ENCODE data around the gene ZCCHC9. TPM values are rescaled to one million over a fixed set of nuclear protein-coding genes. Genes with fewer than 3 reads are reported as not detected.
"Not testable (repeated sequence)": the region's sequence is repeated elsewhere in the genome, so short reads cannot be mapped to it uniquely, and the experiment has no call there.

ZCCHC9 gene
- total and polyA plus RNA-seq, 2 experiments from 2014 or later = 18.9 to 20.2 TPM

DNA sequence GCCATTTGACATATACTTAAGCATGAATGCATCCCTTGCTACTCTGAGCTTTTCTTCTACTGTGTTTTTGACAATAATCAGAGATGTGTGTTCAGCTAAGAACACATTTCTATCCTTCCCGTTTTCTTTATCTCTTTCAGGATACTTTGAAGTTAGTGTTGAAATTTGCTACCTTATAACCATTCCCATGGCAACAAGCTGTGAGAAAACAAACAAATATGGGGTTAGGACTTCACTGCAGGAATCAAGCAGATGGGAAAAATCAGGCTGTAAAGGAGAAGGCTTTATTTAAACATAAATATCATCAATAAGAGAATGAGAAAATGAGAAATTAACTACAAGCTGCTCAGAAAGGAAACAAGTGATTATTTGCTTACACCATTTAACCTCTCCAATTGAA lies 35.2 kb downstream of the ZCCHC9 start:
- H2AFZ ChIP-seq = no peak overlapping the region
- H3K27ac ChIP-seq = no peak overlapping the region
- no peak for DNase-seq
- no peaks in the 10 kb centered on the region for H3K27me3 ChIP-seq (replicated peaks; ENCODE audit: insufficient read depth)
- H3K4me3 ChIP-seq = no peak overlapping the region
- H3K9me3 ChIP-seq (ENCODE audit: low read depth) = no peaks in the 10 kb centered on the region
- in situ Hi-C loops (cut with MboI) = no loop called here
- no peak for TF ChIP-seq EZH2phosphoT487 (IDR thresholded peaks at IDR 0.05; ENCODE audit: insufficient read depth, low read depth)
- no peak for TF ChIP-seq EZH2 (IDR thresholded peaks at IDR 0.05; ENCODE audit: insufficient read depth, poor library complexity, severe bottlenecking)
- H3F3A ChIP-seq (ENCODE audit: insufficient read depth) = no peaks in the 10 kb centered on the region
- H3K9ac ChIP-seq = no peak overlapping the region
- no peak overlapping the region for H3K4me2 ChIP-seq (ENCODE audit: unreplicated experiment)
- H3K79me2 ChIP-seq (ENCODE audit: insufficient read depth) = no peaks in the 10 kb centered on the region
- H4K20me1 ChIP-seq (ENCODE audit: insufficient read depth) = no peaks in the 10 kb centered on the region
- WGBS, 2 experiments (ENCODE audit: low coverage in 1 of 2, low lambda C conversion rate in 2 of 2, missing lambda C conversion rate in 2 of 2) = 28 to 55% methylated on average over 1 of the region's 1 CpG
- no peaks in the 10 kb centered on the region for H3K9me2 ChIP-seq (ENCODE audit: insufficient read depth)
- H3K36me3 ChIP-seq (ENCODE audit: low read depth) = no peaks in the 10 kb centered on the region
- H3K4me1 ChIP-seq (ENCODE audit: insufficient read depth) = no peaks in the 10 kb centered on the region

DNA sequence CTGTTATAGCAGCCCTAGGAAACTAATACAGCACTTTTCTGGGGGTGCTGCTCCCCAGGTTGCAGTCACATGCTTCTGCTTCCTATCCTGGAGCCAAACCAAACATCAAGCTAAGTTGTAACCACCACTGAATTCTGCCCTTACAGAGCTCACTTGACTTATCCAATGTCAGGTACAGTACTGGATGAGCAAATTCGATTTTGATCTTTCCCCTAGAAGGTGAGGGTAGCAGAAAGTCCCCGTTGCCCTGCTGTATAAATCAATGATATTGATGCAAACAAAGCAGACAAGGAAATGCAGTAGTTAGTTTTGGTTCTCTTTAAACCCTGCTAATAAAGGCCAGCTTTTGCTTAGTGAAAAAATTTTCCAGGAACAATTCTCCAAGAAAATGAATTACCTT lies 36.4 kb downstream of the ZCCHC9 start:
- 21 to 25% methylated on average over 2 of the region's 2 CpGs for whole genome bisulfite sequencing, 2 experiments (ENCODE audit: low coverage in 1 of 2, low lambda C conversion rate in 2 of 2, missing lambda C conversion rate in 2 of 2)
- H3K79me2 ChIP-seq (ENCODE audit: insufficient read depth) = no peaks in the 10 kb centered on the region

DNA sequence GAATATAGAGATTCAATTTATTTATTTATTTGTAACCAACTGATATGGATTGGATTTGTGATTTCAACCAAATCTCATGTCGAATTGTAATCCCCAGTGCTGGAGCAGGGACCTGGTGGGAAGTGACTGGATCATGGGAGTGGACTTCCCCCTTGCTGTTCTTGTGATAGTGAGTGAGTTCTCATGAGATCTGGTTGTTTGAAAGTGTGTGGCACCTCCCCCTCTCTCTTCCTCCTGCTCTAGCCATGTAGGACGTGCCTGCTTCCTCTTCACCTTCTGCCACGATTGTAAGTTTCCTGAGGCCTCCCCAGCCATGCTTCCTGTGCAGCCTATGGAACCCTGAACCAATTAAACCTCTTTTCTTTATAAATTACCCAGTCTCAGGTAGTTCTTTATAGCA lies 36.8 kb downstream of the ZCCHC9 start:
- H3K79me2 ChIP-seq (ENCODE audit: insufficient read depth); H3K9me3 ChIP-seq (ENCODE audit: low read depth); H3F3A ChIP-seq (ENCODE audit: insufficient read depth); DNase-seq; H3K27ac ChIP-seq; H3K4me2 ChIP-seq (ENCODE audit: unreplicated experiment); H4K20me1 ChIP-seq (ENCODE audit: insufficient read depth); H3K4me3 ChIP-seq; H3K27me3 ChIP-seq (replicated peaks; ENCODE audit: insufficient read depth); H2AFZ ChIP-seq; H3K36me3 ChIP-seq (ENCODE audit: low read depth); H3K4me1 ChIP-seq (ENCODE audit: insufficient read depth); H3K9me2 ChIP-seq (ENCODE audit: insufficient read depth); in situ Hi-C loops (cut with MboI); H3K9ac ChIP-seq: not testable (repeated sequence)
- 63 to 64% methylated on average over 3 of the region's 3 CpGs for WGBS, 2 experiments (ENCODE audit: low coverage in 1 of 2, low lambda C conversion rate in 2 of 2, missing lambda C conversion rate in 2 of 2)

More for the DNA sequence above, 36.4 kb downstream of the ZCCHC9 start:
- Histone ChIP-seq H3K4me3 (no peak overlapping the region), H3K4me1 (ENCODE audit: insufficient read depth) (no peaks in the 10 kb centered on the region), H3K27me3 (replicated peaks; ENCODE audit: insufficient read depth) (no peaks in the 10 kb centered on the region), H4K20me1 (ENCODE audit: insufficient read depth) (no peaks in the 10 kb centered on the region), H3K4me2 (ENCODE audit: unreplicated experiment) (no peak overlapping the region), H3K36me3 (ENCODE audit: low read depth) (no peaks in the 10 kb centered on the region), H3K9me3 (ENCODE audit: low read depth) (no peaks in the 10 kb centered on the region), H3F3A (ENCODE audit: insufficient read depth) (no peaks in the 10 kb centered on the region), H2AFZ (no peak overlapping the region), H3K9me2 (ENCODE audit: insufficient read depth) (no peaks in the 10 kb centered on the region), H3K27ac (no peak overlapping the region), H3K9ac (no peak overlapping the region)
- DNase-seq = no peak
- in situ Hi-C loops (cut with MboI) = no loop called here
- TF ChIP-seq EZH2 (IDR thresholded peaks at IDR 0.05; ENCODE audit: insufficient read depth, poor library complexity, severe bottlenecking) (no peak), EZH2phosphoT487 (IDR thresholded peaks at IDR 0.05; ENCODE audit: insufficient read depth, low read depth) (no peak)

DNA sequence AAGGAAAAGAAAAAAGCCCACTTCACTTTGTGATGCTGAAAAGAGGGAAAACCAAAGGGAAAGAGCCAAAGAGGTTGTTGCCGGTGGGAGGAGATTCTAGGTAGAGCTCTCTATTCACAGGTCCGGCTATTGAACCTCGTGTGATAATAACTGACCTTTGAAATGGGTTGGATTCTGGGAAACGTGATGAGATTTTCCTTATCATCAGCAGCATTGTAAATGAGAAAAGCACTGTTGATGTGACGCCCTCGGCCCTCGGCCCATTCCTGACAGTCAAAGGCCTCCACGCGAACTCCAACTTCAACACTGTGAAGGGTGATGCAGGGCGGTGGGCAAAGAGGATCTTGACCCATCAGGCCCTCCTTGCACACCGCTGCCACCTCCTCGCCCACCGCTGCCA lies 43.3 kb downstream of the ZCCHC9 start:
- H3K36me3 ChIP-seq (ENCODE audit: low read depth) = no peaks in the 10 kb centered on the region
- H3K9me2 ChIP-seq (ENCODE audit: insufficient read depth) = no peaks in the 10 kb centered on the region
- no peaks in the 10 kb centered on the region for H3K9me3 ChIP-seq (ENCODE audit: low read depth)
- no peak overlapping the region for H3K9ac ChIP-seq
- H4K20me1 ChIP-seq (ENCODE audit: insufficient read depth) = no peaks in the 10 kb centered on the region
- 79 to 84% methylated on average over 12 to 13 of the region's 13 CpGs for WGBS, 2 experiments (ENCODE audit: low coverage in 1 of 2, low lambda C conversion rate in 2 of 2, missing lambda C conversion rate in 2 of 2)
- H2AFZ ChIP-seq = no peak overlapping the region
- DNase-seq = no peak
- H3K4me3 ChIP-seq = no peak overlapping the region
- no peaks in the 10 kb centered on the region for H3F3A ChIP-seq (ENCODE audit: insufficient read depth)
- no peak overlapping the region for H3K4me2 ChIP-seq (ENCODE audit: unreplicated experiment)
- in situ Hi-C loops (cut with MboI) = no loop called here
- H3K27ac ChIP-seq = no peak overlapping the region
- H3K4me1 ChIP-seq (ENCODE audit: insufficient read depth) = no peaks in the 10 kb centered on the region
- no peaks in the 10 kb centered on the region for H3K27me3 ChIP-seq (replicated peaks; ENCODE audit: insufficient read depth)
- no peaks in the 10 kb centered on the region for H3K79me2 ChIP-seq (ENCODE audit: insufficient read depth)
- TF ChIP-seq EZH2phosphoT487 (IDR thresholded peaks at IDR 0.05; ENCODE audit: insufficient read depth, low read depth) (no peak), EZH2 (IDR thresholded peaks at IDR 0.05; ENCODE audit: insufficient read depth, poor library complexity, severe bottlenecking) (no peak)

DNA sequence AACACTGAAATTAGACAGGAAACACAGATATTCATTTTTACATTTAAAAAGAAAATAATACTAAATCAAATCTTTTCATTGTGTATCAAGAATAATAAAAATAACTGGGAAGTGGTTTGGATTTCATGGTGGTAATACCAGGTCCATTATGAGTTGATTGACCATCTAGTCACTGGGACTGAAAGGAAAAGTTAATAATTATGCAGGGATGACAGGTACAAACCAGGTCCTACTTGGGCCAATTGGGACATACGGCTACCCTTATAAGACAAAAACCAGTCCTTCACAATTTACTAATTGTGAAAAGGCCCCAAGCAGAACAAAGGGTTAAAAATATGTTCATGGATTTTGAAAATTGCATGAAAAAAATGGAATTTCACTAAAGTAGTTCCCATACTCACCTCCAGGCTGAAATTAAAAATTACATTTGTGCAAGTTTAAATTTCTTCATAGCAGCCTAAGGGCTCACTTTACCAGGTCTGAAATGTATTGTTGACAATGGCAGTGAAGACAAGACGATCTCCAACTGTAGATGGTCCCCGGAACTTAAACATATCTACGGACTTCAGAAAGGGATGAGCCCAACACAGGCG lies 44.1 kb downstream of the ZCCHC9 start:
- no peak for DNase-seq
- Histone ChIP-seq H3K9me2 (ENCODE audit: insufficient read depth) (no peaks in the 10 kb centered on the region), H3K27ac (no peak overlapping the region), H3K4me2 (ENCODE audit: unreplicated experiment) (no peak overlapping the region), H3K9me3 (ENCODE audit: low read depth) (no peaks in the 10 kb centered on the region), H3K4me3 (no peak overlapping the region), H4K20me1 (ENCODE audit: insufficient read depth) (no peaks in the 10 kb centered on the region), H3F3A (ENCODE audit: insufficient read depth) (no peaks in the 10 kb centered on the region), H3K79me2 (ENCODE audit: insufficient read depth) (no peaks in the 10 kb centered on the region), H3K9ac (no peak overlapping the region), H2AFZ (no peak overlapping the region), H3K27me3 (replicated peaks; ENCODE audit: insufficient read depth) (no peaks in the 10 kb centered on the region), H3K4me1 (ENCODE audit: insufficient read depth) (no peaks in the 10 kb centered on the region), H3K36me3 (ENCODE audit: low read depth) (no peaks in the 10 kb centered on the region)
- in situ Hi-C loops (cut with MboI) = no loop called here
- no peak for TF ChIP-seq EZH2 (IDR thresholded peaks at IDR 0.05; ENCODE audit: insufficient read depth, poor library complexity, severe bottlenecking)
- no peak for TF ChIP-seq EZH2phosphoT487 (IDR thresholded peaks at IDR 0.05; ENCODE audit: insufficient read depth, low read depth)
- WGBS, 2 experiments (ENCODE audit: low coverage in 1 of 2, low lambda C conversion rate in 2 of 2, missing lambda C conversion rate in 2 of 2) = 71 to 72% methylated on average over 5 of the region's 5 CpGs

Measured in GM23248 (cell line).